SU-DHL-6 (cell line): ENCODE measurements around the gene VWF.

Source experiments
- CTCF ChIP-seq: fragments of 200-600 bp; sonication (generic); IDR thresholded peaks from one replicate; pipeline ENCODE4 v1.5.1; 2017; ENCODE audit warnings: antibody characterized with exemption, mild to moderate bottlenecking, low read length, moderate library complexity; ENCODE audit not compliant: insufficient read depth, poor library complexity, severe bottlenecking
- EZH2phosphoT487 ChIP-seq: fragments of 200-600 bp; sonication (generic), shearing (Covaris generic); conservative IDR thresholded peaks from 2 replicates; pipeline ENCODE4 v1.6.1; 2018; ENCODE audit warnings: mild to moderate bottlenecking, antibody characterized with exemption, low read length, moderate library complexity, mixed read lengths

GRCh38 chr12:6052940-6053329 lies 71.5 kb downstream of the VWF start:
- no peak for TF ChIP-seq CTCF
- no peak for TF ChIP-seq EZH2phosphoT487
